NCI-H69 (cell line): ENCODE measurements around the gene P2RY10.
"Not testable (repeated sequence)": the region's sequence is repeated elsewhere in the genome, so short reads cannot be mapped to it uniquely, and the experiment has no call there.

ENCODE experiments used
- DNase-seq: peaks from one replicate; lab custom pipeline; 2025; lab: John Stamatoyannopoulos, UW

Gene P2RY10, protein sequence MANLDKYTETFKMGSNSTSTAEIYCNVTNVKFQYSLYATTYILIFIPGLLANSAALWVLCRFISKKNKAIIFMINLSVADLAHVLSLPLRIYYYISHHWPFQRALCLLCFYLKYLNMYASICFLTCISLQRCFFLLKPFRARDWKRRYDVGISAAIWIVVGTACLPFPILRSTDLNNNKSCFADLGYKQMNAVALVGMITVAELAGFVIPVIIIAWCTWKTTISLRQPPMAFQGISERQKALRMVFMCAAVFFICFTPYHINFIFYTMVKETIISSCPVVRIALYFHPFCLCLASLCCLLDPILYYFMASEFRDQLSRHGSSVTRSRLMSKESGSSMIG

DNA sequence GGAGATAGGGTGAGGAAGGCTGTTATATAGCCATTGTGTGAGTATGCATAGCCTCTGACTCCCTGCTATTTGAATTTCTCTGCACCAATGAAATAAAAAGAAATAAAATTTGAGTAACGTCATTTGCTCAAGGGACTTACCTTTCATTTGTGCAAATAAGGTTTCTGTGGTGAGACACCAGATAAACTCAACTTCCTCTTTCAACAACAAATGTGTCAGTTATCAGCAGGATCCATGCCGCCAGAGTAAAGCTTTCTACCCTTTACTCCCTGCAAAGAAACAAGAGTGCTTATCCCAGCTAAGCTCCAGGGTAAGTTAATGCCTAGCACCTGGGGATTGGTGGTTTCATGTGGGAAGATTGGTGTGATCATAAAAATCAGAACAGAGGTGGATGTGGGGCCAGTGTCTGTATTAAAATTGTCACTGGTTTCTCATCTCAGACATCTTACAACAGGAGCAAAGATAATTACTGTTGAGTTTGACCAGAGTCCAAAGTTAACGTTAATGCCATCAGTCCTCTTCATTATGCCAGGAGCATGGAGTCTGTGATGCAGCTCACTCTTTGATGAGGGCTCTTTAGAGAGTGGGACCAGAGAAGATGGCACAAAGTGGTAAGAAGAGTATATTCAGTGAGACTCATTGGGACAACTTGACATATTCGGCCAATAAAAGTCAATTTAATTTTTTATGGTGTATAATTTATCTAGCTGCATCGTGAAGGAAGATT lies at the start of gene P2RY10:
Gene P2RY10, plus strand, starts transcription at position 206 of the 727 bp plus-strand sequence. CDS start 15,130 bp downstream, outside the sequence.
- no peak for DNase-seq

DNA sequence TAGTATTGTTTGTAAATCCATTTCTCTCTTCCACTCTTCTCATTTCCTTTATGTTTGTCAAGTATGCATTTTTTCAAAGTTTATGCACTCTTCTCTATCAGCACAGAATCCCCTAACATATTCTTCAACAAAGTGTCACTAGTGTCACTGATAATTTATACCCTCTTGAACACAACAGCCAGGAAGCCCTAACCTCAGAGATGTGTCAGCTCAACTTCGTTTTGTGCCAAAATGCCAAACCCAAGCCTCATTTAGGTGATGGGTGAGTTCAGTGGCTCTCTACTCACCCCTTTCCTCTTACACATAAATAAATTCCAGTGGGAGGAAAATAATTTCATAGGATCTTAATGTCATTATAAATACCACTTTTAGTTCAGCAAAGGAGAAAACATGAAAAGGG lies 22.4 kb upstream of the P2RY10 start:
- no peak for DNase-seq

DNA sequence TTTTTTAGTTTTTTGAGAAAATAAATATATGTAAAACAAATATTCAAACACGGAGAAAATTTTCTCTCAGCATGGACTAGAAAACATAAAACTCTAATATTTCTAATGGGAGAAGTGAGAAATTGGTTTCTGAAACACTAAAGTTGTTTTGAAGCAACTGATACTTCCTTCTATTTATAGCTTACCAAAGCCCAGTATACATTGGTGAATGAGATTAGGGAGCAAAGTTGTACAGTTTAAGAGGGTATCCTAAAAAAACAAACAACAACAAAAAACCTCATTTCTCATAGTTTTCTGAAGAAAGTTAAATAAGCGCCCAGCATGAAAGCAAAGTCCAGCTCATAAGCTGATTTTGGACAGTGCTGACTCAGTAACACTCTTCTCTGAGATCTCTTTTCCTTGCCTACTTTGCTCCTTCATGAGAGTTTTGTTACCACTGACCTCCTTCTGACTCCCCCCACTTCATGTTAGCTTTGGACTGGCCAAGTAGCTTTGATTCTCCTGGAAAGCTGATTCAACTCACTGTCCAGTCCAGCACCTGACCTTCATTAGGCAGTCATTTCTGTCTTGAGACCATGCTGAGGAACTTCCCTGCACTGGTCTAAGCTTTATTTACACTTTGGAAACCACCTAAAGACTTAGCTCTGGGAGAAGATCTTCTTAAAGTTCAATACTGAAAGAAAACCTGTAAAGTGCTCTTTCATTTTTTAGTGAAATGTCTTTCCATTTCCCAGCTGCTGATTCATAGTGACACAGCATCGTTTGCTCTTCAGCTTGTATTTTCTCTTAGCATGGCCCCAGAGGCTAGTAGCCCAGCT lies 21.8 kb upstream of the P2RY10 start:
- no peak for DNase-seq

DNA sequence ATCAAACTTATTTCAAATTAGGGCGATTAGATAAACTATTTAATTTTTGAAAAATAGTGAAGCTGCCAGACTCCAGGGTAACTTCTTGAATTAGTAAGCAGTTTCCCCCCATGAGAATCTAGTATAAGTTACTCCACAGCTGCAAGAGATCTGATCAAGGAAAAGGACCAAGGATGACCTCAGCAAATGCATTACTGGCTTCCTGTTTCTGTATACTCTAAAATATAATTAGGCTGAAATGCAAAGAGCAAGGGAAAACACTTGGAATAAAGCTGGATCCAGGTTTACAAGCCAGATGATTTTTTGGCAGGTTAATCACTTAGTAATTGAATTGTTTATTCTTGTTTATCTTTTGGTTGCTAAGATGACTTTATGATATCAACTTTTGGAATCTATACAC lies 13.4 kb upstream of the P2RY10 start:
- no peak for DNase-seq

DNA sequence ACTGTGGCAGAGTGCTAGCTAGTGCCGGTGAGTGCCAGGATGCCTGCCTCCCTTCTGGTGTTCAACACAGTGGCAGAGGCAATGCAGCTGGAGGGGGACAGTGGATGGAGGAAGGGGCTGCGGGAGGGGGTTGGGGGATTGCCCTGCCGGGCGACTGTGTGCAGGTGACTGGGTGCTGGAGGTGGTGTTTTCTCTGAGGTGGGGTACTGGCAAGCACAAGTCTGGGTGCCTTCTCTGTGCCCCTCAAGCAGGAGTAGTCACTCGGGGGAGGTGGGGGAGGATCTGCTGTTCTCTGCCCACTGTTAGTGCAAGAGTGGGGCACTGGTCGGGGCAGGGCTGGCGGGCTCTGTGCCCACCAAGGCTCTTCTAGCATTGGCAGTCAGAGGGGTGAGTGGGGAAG lies 10.3 kb upstream of the P2RY10 start:
- DNase-seq: no peak

DNA sequence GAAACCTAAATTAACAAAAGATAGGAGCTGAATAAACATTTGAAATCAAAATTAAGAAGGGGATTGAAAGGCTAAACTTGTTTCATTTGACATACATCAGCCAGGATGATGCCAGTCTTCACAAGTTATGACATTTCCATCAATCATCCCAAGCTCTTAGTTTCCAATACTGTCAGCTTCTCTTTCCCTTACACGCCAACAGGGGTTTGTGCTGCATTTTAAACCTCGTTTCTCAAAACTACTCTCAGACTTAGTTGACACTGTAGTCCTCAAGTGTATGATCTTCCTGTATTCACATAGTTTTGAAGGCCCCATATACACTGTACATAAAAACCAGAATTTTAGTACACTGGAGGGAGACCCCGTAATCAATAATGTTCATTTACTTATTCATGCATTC lies 840 bp upstream of the P2RY10 start:
- DNase-seq: no peak

DNA sequence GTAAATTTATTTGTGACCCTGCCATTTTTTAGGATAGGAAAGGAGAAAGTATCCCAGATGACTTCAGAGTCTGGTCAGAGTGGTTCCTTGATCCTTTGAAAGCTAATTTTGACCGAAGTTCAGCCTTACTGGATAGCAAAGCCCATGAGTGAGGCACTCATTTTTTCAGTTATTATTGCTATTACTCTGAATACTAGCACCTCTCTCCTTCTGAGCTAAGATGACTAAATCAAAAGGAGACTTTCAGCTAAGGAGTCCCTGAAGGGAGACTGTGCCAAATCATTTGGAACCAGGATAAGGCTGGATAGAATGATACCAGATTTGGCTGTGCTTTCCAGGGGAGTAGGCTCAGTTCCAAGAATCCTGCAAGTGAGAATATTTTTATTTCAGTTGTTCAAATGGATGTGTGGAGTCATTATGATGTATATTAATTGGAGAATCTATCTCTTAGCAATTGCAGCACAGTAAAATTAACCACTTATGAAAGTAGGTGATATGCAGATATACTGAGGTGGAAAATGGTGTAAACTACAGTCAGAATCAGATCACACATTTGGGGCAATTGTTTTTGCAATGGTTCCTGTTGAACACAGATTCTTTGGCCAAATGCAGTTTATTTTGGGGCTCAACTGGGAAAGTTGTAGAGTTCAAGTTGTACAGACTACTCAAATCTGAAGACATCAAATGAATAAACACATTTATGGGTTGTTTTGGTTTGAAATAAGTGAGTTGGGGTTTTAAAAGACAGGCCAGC lies 1.2 kb downstream of the P2RY10 start:
- DNase-seq: no peak

DNA sequence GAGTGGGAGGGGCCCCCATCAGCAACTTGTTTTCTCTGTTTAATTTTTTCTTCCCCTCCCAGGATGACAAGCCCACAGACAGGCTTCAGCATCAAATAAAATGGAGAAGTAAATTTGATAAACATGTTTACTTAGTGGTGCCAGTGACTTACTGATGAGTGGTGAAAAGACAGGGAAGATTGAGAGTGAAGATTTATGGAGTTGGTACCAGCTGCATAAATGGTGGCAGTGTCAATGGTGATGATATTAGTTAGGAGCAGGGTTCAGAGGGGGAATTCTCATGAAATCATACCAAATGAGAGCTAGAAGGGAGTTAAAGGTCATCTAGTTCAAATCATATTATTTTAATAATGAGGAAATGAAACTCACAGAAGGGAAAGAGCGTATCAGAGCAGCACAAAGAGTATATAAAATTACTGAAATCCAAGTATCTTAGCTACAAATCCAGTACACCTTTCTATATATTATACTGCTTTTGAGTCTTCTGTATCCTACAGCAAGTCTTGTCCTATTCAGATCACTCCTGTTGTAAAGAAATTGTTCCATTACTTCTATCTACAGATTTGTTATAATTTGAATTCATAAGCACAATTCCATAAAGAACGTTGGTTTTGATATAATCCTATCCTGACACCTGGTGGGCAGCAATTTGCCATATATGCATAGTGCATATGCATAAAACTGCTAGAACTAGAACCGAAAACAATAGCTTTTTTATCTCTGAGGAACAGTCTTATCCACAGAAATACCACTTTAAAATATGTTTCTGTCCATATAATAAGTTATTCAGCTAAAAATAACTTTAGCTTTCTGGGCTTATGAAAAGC lies 5.0 kb downstream of the P2RY10 start:
- DNase-seq: no peak

DNA sequence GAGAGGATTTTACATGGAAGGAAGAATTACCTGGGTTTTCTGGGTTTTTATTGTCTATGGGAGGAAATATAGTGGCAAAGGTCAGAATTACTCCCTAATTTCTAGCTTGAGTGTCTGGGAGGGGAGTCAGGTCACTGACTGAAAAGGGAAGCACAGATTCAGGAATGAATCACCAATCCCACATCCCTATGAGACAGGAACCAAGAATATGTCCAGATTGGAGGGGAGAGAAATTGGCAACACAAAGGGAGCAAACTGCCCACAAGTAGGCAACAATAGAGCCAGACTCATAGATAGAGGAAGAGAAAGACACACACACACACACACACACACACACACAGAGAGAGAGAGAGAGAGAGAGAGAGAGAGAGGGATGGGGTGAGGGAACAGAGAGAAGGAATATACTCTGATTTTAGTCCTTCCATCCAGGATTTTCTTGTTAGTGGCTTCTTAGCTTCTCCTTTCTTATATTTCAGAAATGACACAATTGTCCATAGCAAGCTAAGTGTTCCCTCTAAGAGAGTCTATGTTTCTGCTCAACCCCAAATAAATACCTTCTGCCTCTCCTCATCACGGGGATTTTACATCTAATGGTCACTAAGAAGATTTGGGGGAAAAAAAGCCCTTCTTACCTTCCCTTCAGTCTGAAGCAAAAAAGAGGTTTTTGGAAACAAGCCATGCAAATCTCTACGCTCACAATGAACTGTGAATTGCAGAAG lies 12.0 kb downstream of the P2RY10 start:
- DNase-seq: no peak

DNA sequence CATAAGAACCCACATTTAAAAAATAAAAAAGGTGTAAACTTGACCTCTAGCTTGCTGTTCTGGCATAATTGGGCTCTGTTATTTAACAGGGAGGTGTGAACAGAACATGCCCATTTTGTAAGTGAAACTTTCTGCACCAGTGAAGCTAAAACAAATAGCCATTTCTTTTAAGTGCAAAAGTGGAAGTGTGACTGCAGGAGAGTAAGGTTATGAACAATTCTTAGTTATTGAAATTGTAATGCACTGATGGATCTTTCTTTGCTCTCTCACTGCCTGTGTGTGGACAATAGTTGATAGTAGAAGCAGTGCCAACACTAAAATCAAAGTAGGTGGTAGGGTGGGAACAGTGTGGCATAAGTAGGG lies 12.6 kb downstream of the P2RY10 start:
- no peak for DNase-seq

DNA sequence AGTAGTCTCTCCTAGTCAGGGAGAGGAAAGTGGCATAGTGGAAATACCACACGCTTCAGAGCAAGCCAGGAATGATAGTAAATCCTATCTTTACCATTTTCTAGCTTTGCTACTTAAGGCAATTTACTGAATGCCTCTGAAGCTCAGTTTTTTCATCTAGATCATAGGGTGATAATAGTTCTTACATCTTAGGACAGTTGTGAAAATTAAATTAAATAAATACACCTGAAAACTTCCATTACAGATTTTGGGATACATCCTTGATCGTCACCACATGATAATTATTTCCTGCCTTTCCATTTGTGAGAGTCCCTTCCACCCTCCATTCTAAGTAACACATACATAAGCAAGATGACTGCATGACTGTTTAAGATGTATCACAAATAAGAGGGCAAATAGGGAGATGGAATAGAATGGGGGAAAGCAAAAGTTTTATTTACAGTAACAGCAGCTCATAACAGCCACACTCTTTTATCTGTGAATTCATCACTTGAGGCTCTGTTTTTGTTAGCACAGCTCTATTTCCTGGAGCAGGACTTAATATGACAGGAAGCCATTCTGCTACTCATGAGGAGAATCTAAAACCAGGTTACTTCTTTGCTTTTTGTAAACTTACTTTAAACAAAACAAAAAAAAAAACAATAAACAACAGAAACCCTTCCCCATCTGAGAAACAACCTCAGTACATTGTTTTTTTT lies 13.4 kb downstream of the P2RY10 start:
- no peak for DNase-seq

DNA sequence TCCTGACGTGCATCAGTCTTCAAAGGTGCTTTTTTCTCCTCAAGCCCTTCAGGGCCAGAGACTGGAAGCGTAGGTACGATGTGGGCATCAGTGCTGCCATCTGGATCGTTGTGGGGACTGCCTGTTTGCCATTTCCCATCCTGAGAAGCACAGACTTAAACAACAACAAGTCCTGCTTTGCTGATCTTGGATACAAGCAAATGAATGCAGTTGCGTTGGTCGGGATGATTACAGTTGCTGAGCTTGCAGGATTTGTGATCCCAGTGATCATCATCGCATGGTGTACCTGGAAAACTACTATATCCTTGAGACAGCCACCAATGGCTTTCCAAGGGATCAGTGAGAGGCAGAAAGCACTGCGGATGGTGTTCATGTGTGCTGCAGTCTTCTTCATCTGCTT lies 15.7 kb downstream of the P2RY10 start:
- DNase-seq: no peak

DNA sequence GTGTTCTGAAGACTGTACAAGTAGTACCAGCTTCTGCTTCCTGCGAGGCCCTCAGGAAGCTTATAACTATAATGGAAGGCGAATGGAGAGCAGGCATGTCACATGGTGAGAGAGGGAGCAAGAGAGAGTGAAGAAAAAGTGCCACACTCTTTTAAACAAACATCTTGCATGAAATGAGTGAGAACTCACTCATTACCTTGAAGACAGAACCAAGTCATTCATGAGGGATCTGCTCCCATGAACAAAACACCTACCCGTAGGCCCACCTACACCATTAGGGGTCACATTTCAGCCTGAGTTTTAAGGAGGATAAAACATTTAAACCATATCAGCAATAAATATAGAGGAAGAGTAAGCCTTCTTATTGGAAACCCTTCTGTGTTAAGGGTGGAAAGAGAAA lies 19.4 kb downstream of the P2RY10 start:
- no peak for DNase-seq

DNA sequence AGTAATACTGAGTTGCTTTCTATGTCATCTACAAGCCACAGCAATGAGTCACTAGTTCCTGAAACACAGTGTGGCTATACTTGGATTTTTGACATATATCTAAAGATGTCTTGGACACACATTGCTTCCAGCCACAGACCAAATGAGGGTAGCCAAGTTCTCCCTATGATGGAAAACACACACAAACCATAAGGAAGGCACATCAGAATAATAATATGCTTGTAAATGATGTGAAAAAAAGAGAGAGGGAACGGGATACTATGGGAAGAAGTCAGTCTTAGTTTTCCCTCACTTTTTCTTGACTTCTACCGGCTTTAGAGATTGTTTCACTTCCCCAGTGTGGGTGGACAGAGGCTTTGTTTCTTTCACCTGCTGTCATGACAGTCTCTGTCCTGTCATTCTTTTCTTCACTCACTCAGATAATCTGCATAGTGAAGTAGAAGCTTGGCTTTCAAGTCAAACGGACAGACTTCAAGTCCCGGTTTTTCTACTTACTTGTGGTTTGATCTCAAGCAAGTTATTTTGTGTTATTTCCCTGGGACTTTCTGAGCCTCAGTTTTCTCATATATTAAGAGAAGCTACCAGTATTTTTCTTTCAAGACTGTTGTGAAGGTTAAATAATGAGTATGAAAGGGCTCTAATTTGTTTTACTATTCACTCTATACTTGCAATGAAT lies 34.7 kb downstream of the P2RY10 start:
- DNase-seq: no peak

DNA sequence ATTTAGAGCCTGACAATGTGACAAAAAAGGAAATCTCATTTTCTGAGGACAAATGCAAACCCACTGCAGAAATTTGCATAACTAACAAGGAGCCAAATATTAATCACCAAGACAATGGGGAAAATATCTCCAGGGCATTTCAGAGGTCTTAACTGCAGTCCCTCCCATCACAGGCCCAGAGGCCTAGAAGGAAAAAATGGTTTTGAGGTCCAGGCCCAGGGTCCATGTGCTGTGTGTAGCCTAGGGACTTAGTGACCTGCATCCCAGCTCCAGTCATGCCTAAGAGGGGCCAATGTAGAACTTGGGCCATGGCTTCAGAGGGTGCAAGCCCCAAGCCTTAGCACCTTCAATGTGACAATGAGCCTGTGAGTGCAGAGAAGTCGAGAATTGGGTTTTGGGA lies 44.2 kb downstream of the P2RY10 start:
- DNase-seq: no peak

DNA sequence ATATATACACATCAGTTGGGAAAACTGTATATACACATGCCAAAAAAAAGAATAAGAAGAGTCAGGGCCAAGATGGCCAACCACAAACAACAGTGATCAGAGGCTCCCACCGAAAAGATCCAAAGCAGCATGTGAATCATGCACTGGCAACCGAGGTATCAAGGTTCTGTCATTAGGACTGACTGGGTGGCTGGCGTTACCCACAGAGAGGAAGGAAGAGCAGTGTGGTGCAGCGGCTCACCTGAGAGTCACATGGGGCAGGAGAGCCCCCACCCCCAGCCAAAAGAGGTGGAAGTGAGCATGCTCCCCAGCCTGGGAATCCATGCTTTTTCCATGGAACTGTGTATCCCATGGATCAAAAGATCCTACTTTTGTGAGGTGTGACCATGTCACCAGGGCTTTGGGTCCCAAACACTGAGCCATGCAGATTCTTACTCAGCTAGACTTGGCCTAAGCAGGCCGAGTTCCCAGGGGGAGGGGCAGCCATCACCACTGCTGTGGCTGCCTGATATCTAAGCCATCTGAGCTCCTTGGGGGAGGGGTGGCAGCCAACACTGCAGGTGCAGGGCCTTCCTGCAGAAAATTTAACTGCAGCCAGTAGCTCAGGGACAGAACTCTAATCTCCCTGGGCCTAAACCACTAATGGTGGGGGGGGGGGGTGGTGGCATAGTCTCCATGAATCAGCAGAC lies 52.8 kb downstream of the P2RY10 start:
- DNase-seq: no peak

DNA sequence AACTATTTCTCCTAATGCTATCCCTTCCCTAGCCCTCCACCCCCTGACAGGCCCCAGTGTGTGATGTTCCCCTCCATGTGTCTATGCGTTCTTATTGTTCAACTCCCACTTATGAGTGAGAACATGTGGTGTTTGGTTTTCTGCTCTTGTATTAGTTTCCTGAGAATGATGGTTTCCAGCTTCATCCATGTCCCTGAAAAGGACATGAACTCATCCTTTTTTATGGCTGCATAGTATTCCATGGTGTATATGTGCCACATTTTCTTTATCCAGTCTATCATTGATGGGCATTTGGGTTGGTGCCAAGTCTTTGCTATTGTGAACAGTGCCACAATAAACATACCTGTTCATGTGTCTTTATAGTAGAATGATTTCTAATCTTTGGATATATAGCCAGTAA lies 62.3 kb downstream of the P2RY10 start:
- not testable (repeated sequence) for DNase-seq
